ENCODE data around the gene MSANTD1. TPM values are rescaled to one million over a fixed set of nuclear protein-coding genes. Genes with fewer than 3 reads are reported as not detected.

Gene MSANTD1
- total RNA-seq, 2 donors from 2014 or later = 1.00 to 2.5 TPM

- Mint-ChIP-seq H3K4me1 (peaks cover 2% of the 10 kb centered on the region), H3K27me3 (ENCODE audit: insufficient read depth) (no peaks in the 10 kb centered on the region), H3K4me3 (no peak overlapping the region), H3K36me3 (ENCODE audit: low read depth) (peaks cover 24% of the 10 kb centered on the region), H3K27ac (no peak overlapping the region), H3K9me3 (no peaks in the 10 kb centered on the region)
- Histone ChIP-seq H3K9me3 (ENCODE audit: control insufficient read depth, low read length) (no peaks in the 10 kb centered on the region), H3K9ac (ENCODE audit: extremely low read depth, low read length, poor library complexity, severe bottlenecking) (no peak overlapping the region), H3K27ac (ENCODE audit: low read depth, low read length) (no peak overlapping the region), H3K27me3 (ENCODE audit: control insufficient read depth, insufficient read depth, low read length, poor library complexity, severe bottlenecking) (no peaks in the 10 kb centered on the region), H3K4me3 (ENCODE audit: low read length) (no peak overlapping the region), H3K36me3 (ENCODE audit: control insufficient read depth, insufficient read depth, low read length) (peaks cover 19% of the 10 kb centered on the region), H3K4me1 (ENCODE audit: control insufficient read depth, insufficient read depth, low read length) (no peaks in the 10 kb centered on the region)
- TF ChIP-seq CTCF (conservative IDR thresholded peaks at IDR 0.05) = no peak
- WGBS, 2 experiments (ENCODE audit: insufficient coverage in 1 of 2, insufficient read length in 1 of 2) = 83 to 90% methylated on average over 1 of the region's 1 CpG
- no peak for DNase-seq
These were observed 5.0 kb upstream of the MSANTD1 start for GRCh38 chr4:3244002-3244401.

GRCh38 chr4:3244747-3245146 is 4.2 kb upstream of the MSANTD1 start:
- TF ChIP-seq CTCF (conservative IDR thresholded peaks at IDR 0.05) = no peak
- WGBS, 2 experiments (ENCODE audit: insufficient coverage in 1 of 2, insufficient read length in 1 of 2) = 80 to 93% methylated on average over 1 to 9 of the region's 9 CpGs
- no peak for DNase-seq
- no peaks in the 10 kb centered on the region for H3K27me3 ChIP-seq (ENCODE audit: control insufficient read depth, insufficient read depth, low read length, poor library complexity, severe bottlenecking)
- no peak overlapping the region for H3K4me3 Mint-ChIP-seq
- H3K9me3 Mint-ChIP-seq = no peaks in the 10 kb centered on the region
- H3K9me3 ChIP-seq (ENCODE audit: control insufficient read depth, low read length) = no peaks in the 10 kb centered on the region
- H3K9ac ChIP-seq (ENCODE audit: extremely low read depth, low read length, poor library complexity, severe bottlenecking) = no peak overlapping the region
- H3K4me1 Mint-ChIP-seq = peaks cover under 1% of the 10 kb centered on the region
- no peaks in the 10 kb centered on the region for H3K4me1 ChIP-seq (ENCODE audit: control insufficient read depth, insufficient read depth, low read length)
- H3K27me3 Mint-ChIP-seq (ENCODE audit: insufficient read depth) = no peaks in the 10 kb centered on the region
- peaks cover 22% of the 10 kb centered on the region for H3K36me3 Mint-ChIP-seq (ENCODE audit: low read depth)
- no peak overlapping the region for H3K27ac Mint-ChIP-seq
- H3K27ac ChIP-seq (ENCODE audit: low read depth, low read length) = no peak overlapping the region
- peaks cover 16% of the 10 kb centered on the region for H3K36me3 ChIP-seq (ENCODE audit: control insufficient read depth, insufficient read depth, low read length)
- no peak overlapping the region for H3K4me3 ChIP-seq (ENCODE audit: low read length)

- no peak overlapping the region for H3K4me3 Mint-ChIP-seq
- H3K4me3 ChIP-seq (ENCODE audit: low read length) = no peak overlapping the region
- H3K9me3 ChIP-seq (ENCODE audit: control insufficient read depth, low read length) = no peaks in the 10 kb centered on the region
- WGBS, 2 experiments (ENCODE audit: insufficient coverage in 1 of 2, insufficient read length in 1 of 2) = 95 to 100% methylated on average over 3 to 6 of the region's 6 CpGs
- no peaks in the 10 kb centered on the region for H3K4me1 ChIP-seq (ENCODE audit: control insufficient read depth, insufficient read depth, low read length)
- H3K4me1 Mint-ChIP-seq = peaks cover 4% of the 10 kb centered on the region
- peaks cover 19% of the 10 kb centered on the region for H3K36me3 Mint-ChIP-seq (ENCODE audit: low read depth)
- no peaks in the 10 kb centered on the region for H3K27me3 ChIP-seq (ENCODE audit: control insufficient read depth, insufficient read depth, low read length, poor library complexity, severe bottlenecking)
- peaks cover 9% of the 10 kb centered on the region for H3K36me3 ChIP-seq (ENCODE audit: control insufficient read depth, insufficient read depth, low read length)
- TF ChIP-seq CTCF (conservative IDR thresholded peaks at IDR 0.05) = no peak
- no peak overlapping the region for H3K27ac ChIP-seq (ENCODE audit: low read depth, low read length)
- no peaks in the 10 kb centered on the region for H3K9me3 Mint-ChIP-seq
- H3K27ac Mint-ChIP-seq = no peak overlapping the region
- DNase-seq = no peak
- no peaks in the 10 kb centered on the region for H3K27me3 Mint-ChIP-seq (ENCODE audit: insufficient read depth)
- no peak overlapping the region for H3K9ac ChIP-seq (ENCODE audit: extremely low read depth, low read length, poor library complexity, severe bottlenecking)
These were observed 3.3 kb upstream of the MSANTD1 start for GRCh38 chr4:3245676-3246075.

Measured in endodermal cell (in vitro differentiated cells).